Adrenal gland (tissue), 5 donors: ENCODE results near the gene GYG1.

Experiments
- CTCF ChIP-seq, 6 experiments: fragments of 450-650 bp in 4 of 6; fragments of 200-600 bp in 2 of 6; sonication (generic) in 1 of 6; IDR thresholded peaks; 1 replicate in 5 of 6; 2 replicates in 1 of 6; pipeline versions ENCODE4 v1.5.1 to v1.8.0; 2016 to 2021; ENCODE audit warnings: antibody characterized with exemption in 6 of 6, mild to moderate bottlenecking in 2 of 6, moderate library complexity in 1 of 6
- POLR2A ChIP-seq, 2 donors: fragments of 450-650 bp; IDR thresholded peaks; one replicate each; pipeline ENCODE4 v1.6.1; 2017; ENCODE audit warnings: antibody characterized with exemption in 2 of 2, mild to moderate bottlenecking in 2 of 2, moderate library complexity in 1 of 2
- donor health status: DM: no; HTN: no; CAD: no.

- TF ChIP-seq CTCF (IDR thresholded peaks at IDR 0.05) (no peak), POLR2A (IDR thresholded peaks at IDR 0.05) (no peak)
Measured at GRCh38 chr3:149058602-149059001, 67.3 kb downstream of the GYG1 start.
